ENCODE data around the gene RABIF.

The RABIF gene

GRCh38 chr1:202848191-202848542 lies 40.8 kb downstream of the RABIF start:
- Histone ChIP-seq H3K9me3 (no peaks in the 10 kb centered on the region), H3K4me1 (ENCODE audit: control insufficient read depth in 1 of 2, insufficient read depth in 1 of 2, low read depth in 1 of 2, low read length in 1 of 2) (no peaks in the 10 kb centered on the region), H3K27ac (no peak overlapping the region), H3K4me3 (ENCODE audit: low read depth in 1 of 2, low read length in 1 of 2) (no peak overlapping the region), H3K27me3 (no peaks in the 10 kb centered on the region), H3K36me3 (no peaks in the 10 kb centered on the region)
- no peak for TF ChIP-seq CTCF (IDR thresholded peaks at IDR 0.05)

GRCh38 chr1:202844935-202845334 lies 44.0 kb downstream of the RABIF start:
- H3K4me3 ChIP-seq (ENCODE audit: low read depth in 1 of 2, low read length in 1 of 2): no peak overlapping the region
- no peak for TF ChIP-seq CTCF (IDR thresholded peaks at IDR 0.05)
- H3K4me1 ChIP-seq (ENCODE audit: control insufficient read depth in 1 of 2, insufficient read depth in 1 of 2, low read depth in 1 of 2, low read length in 1 of 2): peaks cover 0 to 3% of the 10 kb centered on the region in 2 experiments

GRCh38 chr1:202844259-202844658 lies 44.7 kb downstream of the RABIF start:
- no peak overlapping the region for H3K27ac ChIP-seq
- TF ChIP-seq CTCF (IDR thresholded peaks at IDR 0.05): no peak
- no peaks in the 10 kb centered on the region for H3K27me3 ChIP-seq
- H3K4me3 ChIP-seq (ENCODE audit: low read depth in 1 of 2, low read length in 1 of 2): no peak overlapping the region
- no peaks in the 10 kb centered on the region for H3K9me3 ChIP-seq
- peaks cover 0 to 3% of the 10 kb centered on the region in 2 experiments for H3K4me1 ChIP-seq (ENCODE audit: control insufficient read depth in 1 of 2, insufficient read depth in 1 of 2, low read depth in 1 of 2, low read length in 1 of 2)
- H3K36me3 ChIP-seq: no peaks in the 10 kb centered on the region

More at GRCh38 chr1:202844935-202845334, 44.0 kb downstream of the RABIF start:
- no peaks in the 10 kb centered on the region for H3K27me3 ChIP-seq
- H3K36me3 ChIP-seq: no peaks in the 10 kb centered on the region
- H3K27ac ChIP-seq: no peak overlapping the region
- no peaks in the 10 kb centered on the region for H3K9me3 ChIP-seq

- Histone ChIP-seq H3K36me3 (no peaks in the 10 kb centered on the region), H3K27me3 (no peaks in the 10 kb centered on the region), H3K9me3 (no peaks in the 10 kb centered on the region), H3K4me1 (ENCODE audit: control insufficient read depth in 1 of 2, insufficient read depth in 1 of 2, low read depth in 1 of 2, low read length in 1 of 2) (peaks cover 0 to 3% of the 10 kb centered on the region in 2 experiments), H3K4me3 (ENCODE audit: low read depth in 1 of 2, low read length in 1 of 2) (no peak overlapping the region), H3K27ac (no peak overlapping the region)
- TF ChIP-seq CTCF (IDR thresholded peaks at IDR 0.05): no peak
Observed at GRCh38 chr1:202843081-202843480, 45.9 kb downstream of the RABIF start.

- H3K4me1 ChIP-seq (ENCODE audit: control insufficient read depth in 1 of 2, insufficient read depth in 1 of 2, low read depth in 1 of 2, low read length in 1 of 2): peaks cover 9 to 17% of the 10 kb centered on the region in 2 experiments
Observed at GRCh38 chr1:202837746-202838262, 51.1 kb downstream of the RABIF start.

More at GRCh38 chr1:202837746-202838262, 51.1 kb downstream of the RABIF start:
- no peaks in the 10 kb centered on the region for H3K9me3 ChIP-seq
- H3K36me3 ChIP-seq: no peaks in the 10 kb centered on the region
- H3K27ac ChIP-seq: no peak overlapping the region
- no peak overlapping the region for H3K4me3 ChIP-seq (ENCODE audit: low read depth in 1 of 2, low read length in 1 of 2)
- no peaks in the 10 kb centered on the region for H3K27me3 ChIP-seq
- TF ChIP-seq CTCF (IDR thresholded peaks at IDR 0.05): no peak
